ENCODE results near the gene PTPRT.

GRCh38 chr20:43188861-43189553 lies 699 bp downstream of the PTPRT start:
- TF ChIP-seq, protein P1, sequence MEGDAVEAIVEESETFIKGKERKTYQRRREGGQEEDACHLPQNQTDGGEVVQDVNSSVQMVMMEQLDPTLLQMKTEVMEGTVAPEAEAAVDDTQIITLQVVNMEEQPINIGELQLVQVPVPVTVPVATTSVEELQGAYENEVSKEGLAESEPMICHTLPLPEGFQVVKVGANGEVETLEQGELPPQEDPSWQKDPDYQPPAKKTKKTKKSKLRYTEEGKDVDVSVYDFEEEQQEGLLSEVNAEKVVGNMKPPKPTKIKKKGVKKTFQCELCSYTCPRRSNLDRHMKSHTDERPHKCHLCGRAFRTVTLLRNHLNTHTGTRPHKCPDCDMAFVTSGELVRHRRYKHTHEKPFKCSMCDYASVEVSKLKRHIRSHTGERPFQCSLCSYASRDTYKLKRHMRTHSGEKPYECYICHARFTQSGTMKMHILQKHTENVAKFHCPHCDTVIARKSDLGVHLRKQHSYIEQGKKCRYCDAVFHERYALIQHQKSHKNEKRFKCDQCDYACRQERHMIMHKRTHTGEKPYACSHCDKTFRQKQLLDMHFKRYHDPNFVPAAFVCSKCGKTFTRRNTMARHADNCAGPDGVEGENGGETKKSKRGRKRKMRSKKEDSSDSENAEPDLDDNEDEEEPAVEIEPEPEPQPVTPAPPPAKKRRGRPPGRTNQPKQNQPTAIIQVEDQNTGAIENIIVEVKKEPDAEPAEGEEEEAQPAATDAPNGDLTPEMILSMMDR (IDR thresholded peaks at IDR 0.05): no peak
- TF ChIP-seq POLR2A (IDR thresholded peaks at IDR 0.05): no peak

Data from Peyer's patch (tissue), 4 donors.